SK-N-SH (cell line): ENCODE measurements around the gene RUSC2. TPM values are rescaled to one million over a fixed set of nuclear protein-coding genes. Genes with fewer than 3 reads are reported as not detected.

Experiments
- CTCF ChIA-PET: fragments of 300-600, 350-600 bp; formaldehyde crosslinking; extraction: SDS; loops from one replicate; lab custom pipeline; 2021; lab: Yijun Ruan, JAX
- POLR2A ChIA-PET: fragments of 350-600 bp; sonication (Branson Sonifier 250); formaldehyde crosslinking; extraction: SDS; loops from one replicate; lab custom pipeline; 2020; ENCODE audit warnings: antibody characterized with exemption, inconsistent platforms; lab: Yijun Ruan, JAX
- DNase-seq: peaks from one replicate; pipeline ENCODE4 v3.0.0; 2012
- H2AFZ ChIP-seq: fragments of 200-600 bp; sonication (generic); 2 replicates; pipeline ENCODE4 v1.8.1; 2016; ENCODE audit warnings: antibody characterized with exemption, mild to moderate bottlenecking, low read depth
- H3F3A ChIP-seq: fragments of 200-600 bp; sonication (generic); replicated peaks from 2 replicates; pipeline ENCODE3; 2016; ENCODE audit warnings: antibody characterized with exemption, mild to moderate bottlenecking; ENCODE audit not compliant: insufficient read depth
- H3K27ac ChIP-seq, 2 experiments: fragments of 200-500 bp in 1 of 2; fragments of 200-600 bp in 1 of 2; sonication (Bioruptor generic) in 1 of 2; sonication (generic), shearing (Covaris generic) in 1 of 2; 2 replicates each; pipeline versions ENCODE4 v1.5.1 to v1.6.1; 2014 to 2016; ENCODE audit warnings: low read depth in 2 of 2, inconsistent platforms in 1 of 2, low read length in 1 of 2, mild to moderate bottlenecking in 1 of 2, mixed read lengths in 1 of 2
- H3K27me3 ChIP-seq: fragments of 200-600 bp; sonication (generic), shearing (Covaris generic); 2 replicates; pipeline ENCODE4 v1.6.1; 2016; ENCODE audit warnings: mixed run types; ENCODE audit not compliant: insufficient read depth
- H3K36me3 ChIP-seq, 2 experiments: fragments of 200-500 bp in 1 of 2; fragments of 200-600 bp in 1 of 2; sonication (Bioruptor generic) in 1 of 2; sonication (generic) in 1 of 2; replicated peaks in 1 of 2; 2 replicates each; pipeline versions ENCODE3 to v1.5.1; 2014 to 2016; ENCODE audit warnings: low read length in 1 of 2, mild to moderate bottlenecking in 1 of 2; ENCODE audit not compliant: insufficient read depth in 2 of 2, control insufficient read depth in 1 of 2
- H3K4me1 ChIP-seq, 2 experiments: fragments of 200-500 bp in 1 of 2; fragments of 200-600 bp in 1 of 2; sonication (Bioruptor generic) in 1 of 2; sonication (generic), shearing (Covaris generic) in 1 of 2; 2 replicates each; pipeline versions ENCODE4 v1.5.1 to v1.6.1; 2014 to 2016; ENCODE audit warnings: low read depth in 1 of 2, low read length in 1 of 2, mixed run types in 1 of 2; ENCODE audit not compliant: insufficient read depth in 2 of 2, control insufficient read depth in 1 of 2
- H3K4me2 ChIP-seq: fragments of 200-600 bp; sonication (generic), shearing (Covaris generic); 2 replicates; pipeline ENCODE4 v1.6.1; 2017; ENCODE audit warnings: mixed run types
- H3K4me3 ChIP-seq, 2 experiments: fragments of 200-500 bp in 1 of 2; fragments of 200-600 bp in 1 of 2; sonication (Bioruptor generic) in 1 of 2; sonication (generic), shearing (Covaris generic) in 1 of 2; 2 replicates each; pipeline versions ENCODE4 v1.5.1 to v1.8.1; 2014 to 2016; ENCODE audit warnings: low read depth in 2 of 2, inconsistent platforms in 1 of 2, low read length in 1 of 2, mild to moderate bottlenecking in 1 of 2, mixed read lengths in 1 of 2, moderate library complexity in 1 of 2
- H3K79me2 ChIP-seq: fragments of 200-600 bp; sonication (generic); 2 replicates; pipeline ENCODE4 v1.8.1; 2017; ENCODE audit warnings: mild to moderate bottlenecking; ENCODE audit not compliant: insufficient read depth
- H3K9ac ChIP-seq: fragments of 200-600 bp; sonication (generic); 2 replicates; pipeline ENCODE4 v1.6.1; 2017; ENCODE audit warnings: mixed run types
- H3K9me2 ChIP-seq: fragments of 200-600 bp; sonication (generic); 2 replicates; pipeline ENCODE4 v1.6.1; 2017; ENCODE audit warnings: mixed run types
- H3K9me3 ChIP-seq: fragments of 200-600 bp; sonication (generic); 2 replicates; pipeline ENCODE4 v1.6.1; 2017; ENCODE audit warnings: mixed run types, mild to moderate bottlenecking, moderate library complexity
- H4K20me1 ChIP-seq: fragments of 200-600 bp; sonication (generic); 2 replicates; pipeline ENCODE4 v1.6.1; 2017; ENCODE audit warnings: mild to moderate bottlenecking, mixed run types; ENCODE audit not compliant: insufficient read depth
- CHD2 ChIP-seq: fragments of 150-350 bp; IDR thresholded peaks from 2 replicates; pipeline ENCODE4 v1.6.1; 2018; ENCODE audit warnings: low read length; ENCODE audit not compliant: partially characterized antibody
- CTCF ChIP-seq: fragments of 200-600 bp; sonication (generic); IDR thresholded peaks from 2 replicates; pipeline ENCODE4 v1.6.1; 2017; ENCODE audit warnings: antibody characterized with exemption, mild to moderate bottlenecking, moderate library complexity
- EZH2phosphoT487 ChIP-seq: fragments of 200-600 bp; sonication (generic); IDR thresholded peaks from 2 replicates; pipeline ENCODE4 v1.6.1; 2017; ENCODE audit warnings: low read depth, mixed run types, mild to moderate bottlenecking, antibody characterized with exemption, moderate library complexity, borderline replicate concordance
- FOSL2 ChIP-seq: IDR thresholded peaks from 2 replicates; pipeline ENCODE4 v1.4.0; 2012; ENCODE audit warnings: low read depth, mild to moderate bottlenecking, moderate library complexity, borderline replicate concordance
- FOXJ3 ChIP-seq: sonication (generic); formaldehyde crosslinking; IDR thresholded peaks from 2 replicates; pipeline ENCODE4 v1.5.1; 2020; ENCODE audit warnings: mild to moderate bottlenecking, missing genetic modification reagents
- FOXM1 ChIP-seq: IDR thresholded peaks from 2 replicates; pipeline ENCODE4 v1.4.0; 2012; ENCODE audit warnings: low read depth, mild to moderate bottlenecking
- GABPA ChIP-seq: IDR thresholded peaks from 2 replicates; pipeline ENCODE4 v1.4.0; 2012; ENCODE audit warnings: low read depth, mild to moderate bottlenecking
- GATA2 ChIP-seq: sonication (generic); formaldehyde crosslinking; IDR thresholded peaks from 2 replicates; pipeline ENCODE4 v1.5.0; 2020; ENCODE audit warnings: mild to moderate bottlenecking, missing genetic modification reagents
- IRF3 ChIP-seq: fragments of 150-350 bp; IDR thresholded peaks from 2 replicates; pipeline ENCODE4 v1.6.1; 2016; ENCODE audit warnings: mild to moderate bottlenecking, low read depth, low read length
- MAX ChIP-seq: IDR thresholded peaks from 2 replicates; pipeline ENCODE4 v1.4.0; 2012; ENCODE audit warnings: low read depth
- MEF2A ChIP-seq: IDR thresholded peaks from 2 replicates; pipeline ENCODE4 v1.4.0; 2012; ENCODE audit warnings: low read depth, borderline replicate concordance
- MXI1 ChIP-seq: IDR thresholded peaks from 2 replicates; pipeline ENCODE4 v1.6.1; 2012; ENCODE audit warnings: mild to moderate bottlenecking, low read depth, low read length, improper control_type of control experiment
- NRF1 ChIP-seq: IDR thresholded peaks from 2 replicates; pipeline ENCODE4 v1.6.1; 2012; ENCODE audit warnings: low read depth, mild to moderate bottlenecking, low read length
- POLR2AphosphoS5 ChIP-seq: IDR thresholded peaks from 2 replicates; pipeline ENCODE4 v1.6.1; 2012; ENCODE audit warnings: low read depth, low read length
- RAD21 ChIP-seq: IDR thresholded peaks from 2 replicates; pipeline ENCODE4 v1.6.1; 2012; ENCODE audit warnings: mild to moderate bottlenecking, low read length
- REST ChIP-seq: IDR thresholded peaks from 2 replicates; pipeline ENCODE4 v1.6.1; 2012; ENCODE audit warnings: mild to moderate bottlenecking, low read depth, low read length, moderate library complexity
- RFX5 ChIP-seq: IDR thresholded peaks from 2 replicates; pipeline ENCODE4 v1.6.1; 2012; ENCODE audit warnings: mild to moderate bottlenecking, improper control_type of control experiment, low read length
- RXRA ChIP-seq: IDR thresholded peaks from 2 replicates; pipeline ENCODE4 v1.4.0; 2012; ENCODE audit warnings: low read depth, mild to moderate bottlenecking, borderline replicate concordance
- SIN3A ChIP-seq: IDR thresholded peaks from 2 replicates; pipeline ENCODE4 v1.6.1; 2012; ENCODE audit warnings: low read depth, mild to moderate bottlenecking, low read length, moderate library complexity, borderline replicate concordance
- SMC3 ChIP-seq: IDR thresholded peaks from 2 replicates; pipeline ENCODE4 v1.6.1; 2012; ENCODE audit warnings: low read depth, low read length, improper control_type of control experiment
- TAF1 ChIP-seq: IDR thresholded peaks from 2 replicates; pipeline ENCODE4 v1.6.1; 2012; ENCODE audit warnings: low read depth, mild to moderate bottlenecking, low read length, moderate library complexity, borderline replicate concordance
- TCF12 ChIP-seq: IDR thresholded peaks from 2 replicates; pipeline ENCODE4 v1.4.0; 2012
- USF2 ChIP-seq: fragments of 150-350 bp; IDR thresholded peaks from 2 replicates; pipeline ENCODE4 v1.6.1; 2017; ENCODE audit warnings: antibody characterized with exemption, low read length, low read depth, borderline replicate concordance
- YY1 ChIP-seq: IDR thresholded peaks from 2 replicates; pipeline ENCODE4 v1.4.0; 2012; ENCODE audit warnings: low read depth, mild to moderate bottlenecking
- WGBS: methylation state at CpG from one replicate; pipeline ENCODE4 v1.1.6; 2017; ENCODE audit warnings: low lambda C conversion rate; 5-methylcytosine and 5-hydroxymethylcytosine counted together
- polyA plus RNA-seq, 3 experiments: library from polyadenylated mRNA; depleted of rRNA; stranded (reverse); fragments of >200 nt; gene quantifications; 2 replicates each; pipeline ENCODE4 v1.2.3, GENCODE V29; 2012

The RUSC2 gene
- polyA plus RNA-seq, 1 of the 3 experiments (the other 2 are of a cell fraction) = 14.5 TPM

GRCh38 chr9:35538361-35539234, 48.7 kb downstream of the RUSC2 start:
- Histone ChIP-seq H3K9me3 (no peaks in the 10 kb centered on the region), H3K4me2 (peak overlapping the region; percentile 87), H3K9me2 (no peaks in the 10 kb centered on the region), H3K36me3 (peaks cover 5 to 8% of the 10 kb centered on the region in 2 experiments), H3K9ac (peak overlapping the region; percentile 66), H2AFZ (peak overlapping the region; percentile 73; the same call in 1 of the 2 replicates), H3K4me1 (peaks cover 5 to 27% of the 10 kb centered on the region in 2 experiments; a peak in 3 of 4 replicates), H3K27ac (peak overlapping the region; percentile 87 to 91), H3K79me2 (peaks cover 90% of the 10 kb centered on the region), H3K4me3 (peak overlapping the region; percentile 56 to 64), H3K27me3 (no peaks in the 10 kb centered on the region), H4K20me1 (peaks cover 1% of the 10 kb centered on the region; the same call in 1 of the 2 replicates), H3F3A (peaks cover 7% of the 10 kb centered on the region)
- ChIA-PET CTCF (interaction anchor here (0.7 to 4.6 kb wide), 10 partner anchors 9 to 422 kb away, joined by 3 to 37 read pairs (median 4); partner anchors contain the start of genes CCDC107, RMRP and RUSC2), POLR2A (interaction anchor here (0.5 to 1.1 kb wide), 4 partner anchors 8 to 367 kb away, joined by 3 to 5 read pairs (median 4); no protein-coding TSS in a partner anchor)
- DNase-seq = peak; percentile 86
- TF ChIP-seq CTCF (no peak), USF2 (no peak), CHD2 (peak; percentile 95), FOXJ3 (no peak), GABPA (no peak; the same call in 1 of the 2 replicates), MXI1 (no peak), EZH2phosphoT487 (no peak), RAD21 (no peak; the same call in 1 of the 2 replicates), SIN3A (no peak; the same call in 1 of the 2 replicates), IRF3 (no peak), RXRA (no peak), NRF1 (peak; percentile 41; the same call in 1 of the 2 replicates), FOXM1 (no peak), SMC3 (no peak), RFX5 (no peak), POLR2AphosphoS5 (peak; percentile 74), REST (no peak), MEF2A (no peak), TAF1 (0 out of 2 replicates have a peak, but pooled peaks have one; percentile 25), MAX (no peak; the same call in 1 of the 2 replicates), YY1 (no peak), TCF12 (peak; percentile 28; the same call in 1 of the 2 replicates), GATA2 (CRISPR knock-in tag) (0 out of 2 replicates have a peak, but pooled peaks have one; percentile 19), FOSL2 (no peak)
- WGBS = 21% methylated on average over 10 of the region's 18 CpGs
